GM18502 (cell line): ENCODE data around the gene RSPH4A.
A peak's percentile ranks its signal among the peaks of the same experiment; 100 is the strongest.
"Not testable (repeated sequence)": the region's sequence is repeated elsewhere in the genome, so short reads cannot be mapped to it uniquely, and the experiment has no call there.

Source experiments
- ATAC-seq: cut with Tn5 transposase; IDR thresholded peaks from one replicate; pipeline ENCODE4 v1.9.1; 2021; ENCODE audit warnings: mild to moderate bottlenecking; ENCODE audit not compliant: unreplicated experiment, poor library complexity

RSPH4A gene

GRCh38 chr6:116615937-116616736, at the start of gene RSPH4A:
Gene RSPH4A (plus strand): TSS chr6:116616479. CDS start chr6:116616624, 145 bp downstream.
- ATAC-seq = peak; percentile 100

GRCh38 chr6:116568111-116568510, 48.2 kb upstream of the RSPH4A start:
- ATAC-seq = no peak

- ATAC-seq = no peak
Observed at GRCh38 chr6:116568821-116569755, 47.2 kb upstream of the RSPH4A start.

DNA sequence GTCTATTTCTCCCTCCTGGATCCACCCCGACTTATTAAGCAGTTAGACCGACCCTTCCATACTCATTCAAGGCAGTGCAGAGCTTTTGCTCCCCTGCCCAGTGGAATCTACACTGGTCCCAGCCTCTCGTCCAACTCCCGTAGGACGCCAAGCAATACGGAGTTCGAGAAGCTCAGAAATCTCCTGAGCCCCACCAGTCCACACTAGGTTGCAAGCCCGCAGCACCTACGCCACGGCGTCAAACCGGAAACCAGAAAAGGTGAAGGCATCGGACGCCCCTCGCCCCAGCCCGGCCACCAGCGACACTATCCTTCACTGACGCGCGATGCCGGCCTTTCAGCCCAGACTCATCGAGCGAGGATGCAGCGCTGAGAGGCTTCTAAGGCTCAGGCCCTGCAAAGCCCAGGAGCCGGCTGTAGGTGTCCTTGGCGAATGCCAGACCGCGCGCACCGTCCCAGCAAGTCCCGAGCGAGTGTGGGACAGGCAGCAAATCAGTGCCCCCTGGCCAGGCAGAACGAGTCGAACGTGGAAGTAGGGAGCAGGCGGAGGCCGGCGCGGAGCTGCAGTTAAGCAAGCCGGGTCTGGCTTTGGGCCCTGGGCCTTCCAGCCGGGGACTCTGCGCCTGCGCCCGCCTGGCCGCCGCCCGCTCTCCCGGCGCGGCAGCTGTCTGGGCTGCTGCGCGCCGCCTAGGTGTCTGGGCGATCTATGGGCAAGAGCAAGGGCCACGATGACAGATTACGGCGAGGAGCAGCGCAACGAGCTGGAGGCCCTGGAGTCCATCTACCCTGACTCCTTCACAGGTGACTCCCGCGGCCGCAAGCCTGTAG, 45.2 kb upstream of the RSPH4A start, which contains the start of gene RWDD1:
Gene RWDD1, plus strand, starts transcription at position 649 of the 827 bp plus-strand sequence. Its CDS starts 79 bp downstream, at position 728.
- peak; percentile 94 for ATAC-seq

DNA sequence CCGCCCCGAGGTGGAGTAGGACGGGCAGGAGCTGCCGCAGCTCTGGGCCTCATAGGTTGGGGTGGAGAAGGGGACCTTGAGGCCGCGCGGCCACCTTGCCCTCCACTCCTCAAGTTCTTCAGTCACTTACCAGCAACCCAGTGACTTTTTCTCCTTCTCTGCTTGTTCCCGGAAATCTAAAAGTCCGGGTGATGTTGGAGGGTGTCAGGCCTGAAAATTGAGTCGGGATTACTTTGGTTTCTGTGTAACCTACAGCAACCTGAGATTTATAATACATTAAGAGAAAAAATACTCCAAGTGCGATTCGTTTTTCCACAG, 44.6 kb upstream of the RSPH4A start:
- no peak for ATAC-seq

DNA sequence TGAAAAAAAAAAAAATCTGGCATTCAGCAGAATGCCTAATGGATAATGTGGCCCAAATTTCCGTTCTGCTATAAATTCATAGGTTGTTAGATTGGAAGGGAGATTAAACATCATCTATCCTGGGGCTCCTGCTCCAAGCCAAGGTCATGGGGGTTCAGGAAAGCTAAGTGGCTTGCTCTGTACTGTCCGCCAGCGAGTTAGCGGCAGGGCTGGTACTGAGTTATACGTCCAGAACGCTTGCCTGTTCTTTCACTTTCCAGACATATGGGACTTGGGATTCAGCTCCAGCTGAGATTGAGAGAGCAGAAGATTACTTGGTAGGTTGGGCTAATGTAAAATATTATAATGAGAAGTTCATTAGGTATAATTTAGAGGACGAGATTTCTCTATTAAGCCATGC, 44.1 kb upstream of the RSPH4A start:
- no peak for ATAC-seq

GRCh38 chr6:116575227-116575626, 41.1 kb upstream of the RSPH4A start:
- no peak for ATAC-seq

DNA sequence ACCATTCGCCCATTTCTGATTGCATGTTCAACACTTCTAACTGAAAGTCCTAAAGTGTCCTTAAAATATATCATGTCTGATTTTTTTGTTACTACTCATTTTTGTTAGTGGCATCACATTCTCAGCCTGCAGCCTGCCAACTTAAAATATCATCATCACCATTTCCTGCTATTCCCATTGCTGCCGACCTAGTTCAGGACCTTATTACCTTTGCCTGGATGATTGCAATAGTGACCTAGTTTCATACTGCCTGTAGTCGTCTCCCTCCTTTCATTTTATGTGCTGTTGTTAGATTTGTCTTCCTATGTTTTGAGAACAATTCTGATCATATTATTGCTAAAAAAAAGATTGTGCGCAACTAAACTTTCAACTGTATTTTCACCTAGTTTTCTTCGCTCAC, 38.8 kb upstream of the RSPH4A start:
- no peak for ATAC-seq

DNA sequence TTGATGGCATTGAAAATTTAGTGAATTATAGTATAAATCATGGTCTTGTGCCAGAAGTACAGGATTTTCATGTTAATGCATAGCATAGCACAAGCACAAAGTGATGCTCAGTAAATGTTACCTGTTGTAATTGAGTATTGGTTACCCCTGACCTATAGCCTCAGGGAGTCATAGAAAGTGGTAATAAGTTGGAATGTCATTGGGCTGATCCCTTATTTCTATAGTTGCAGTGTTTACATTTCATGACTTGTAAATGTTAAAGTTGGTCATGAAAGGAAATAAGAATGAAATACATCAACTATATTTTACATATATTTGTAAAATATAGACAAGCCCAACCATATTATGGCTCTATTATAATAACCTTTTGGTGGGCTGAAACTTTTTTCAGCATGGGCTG, 37.9 kb upstream of the RSPH4A start:
- no peak for ATAC-seq

GRCh38 chr6:116579143-116579542, 37.1 kb upstream of the RSPH4A start:
- no peak for ATAC-seq

GRCh38 chr6:116580198-116580597, 36.1 kb upstream of the RSPH4A start:
- no peak for ATAC-seq

DNA sequence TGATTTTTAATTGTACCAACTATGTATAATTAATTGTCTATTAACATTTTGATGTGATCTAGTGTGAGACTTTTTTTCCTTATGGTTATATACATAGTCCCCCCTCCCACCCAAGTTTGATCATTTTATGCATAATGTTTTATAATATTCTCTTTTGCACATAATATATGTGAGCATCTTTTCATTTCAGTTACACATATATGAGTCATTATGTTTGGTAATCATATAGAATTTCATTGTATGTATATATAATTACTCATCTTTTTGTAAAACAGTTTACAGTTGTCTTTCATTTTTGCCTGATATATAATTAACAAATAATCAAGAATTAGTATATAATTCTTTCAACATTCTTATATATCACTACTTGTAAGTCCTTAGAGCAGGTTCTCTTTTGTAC, 30.0 kb upstream of the RSPH4A start:
- ATAC-seq = no peak

GRCh38 chr6:116586738-116587137, 29.5 kb upstream of the RSPH4A start:
- no peak for ATAC-seq

- ATAC-seq = no peak
Observed at GRCh38 chr6:116595247-116595646, 21.0 kb upstream of the RSPH4A start.

GRCh38 chr6:116596815-116597214, 19.5 kb upstream of the RSPH4A start:
- ATAC-seq = no peak

DNA sequence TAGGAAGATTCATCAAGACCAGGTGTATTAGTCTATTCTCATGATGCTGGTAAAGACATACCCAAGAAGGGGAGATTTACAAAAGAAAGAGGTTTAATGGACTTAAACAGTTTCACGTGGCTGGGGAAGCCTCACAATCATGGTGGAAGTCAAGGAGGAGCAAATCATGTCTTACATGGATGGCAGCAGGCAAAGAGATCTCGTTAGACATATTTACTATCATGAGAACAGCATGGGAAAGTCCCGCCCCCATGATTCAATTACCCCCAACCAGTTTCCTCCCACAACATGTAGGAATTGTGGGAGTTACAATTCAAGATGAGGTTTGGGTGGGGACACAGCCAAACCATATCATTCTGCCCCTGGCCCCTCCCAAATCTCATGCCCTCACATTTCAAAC, 12.4 kb upstream of the RSPH4A start:
- ATAC-seq = not testable (repeated sequence)

DNA sequence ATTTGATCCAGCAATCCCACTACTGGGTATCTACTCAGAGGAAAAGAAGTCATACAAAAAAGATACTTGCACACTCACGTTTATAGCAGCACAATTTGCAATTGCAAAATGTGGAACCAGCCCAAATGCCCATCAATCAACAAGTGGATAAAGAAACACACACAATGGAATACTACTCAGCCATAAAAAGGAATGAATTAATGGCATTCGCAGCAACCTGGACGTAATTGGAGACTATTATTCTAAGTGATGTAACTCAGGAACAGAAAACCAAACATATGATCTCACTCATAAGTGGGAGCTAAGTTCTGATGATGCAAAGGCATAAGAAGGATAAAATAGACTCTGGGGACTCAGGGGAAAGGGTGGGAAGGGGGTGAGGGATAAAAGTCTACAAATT, 11.4 kb upstream of the RSPH4A start:
- ATAC-seq = not testable (repeated sequence)

GRCh38 chr6:116605935-116606334, 10.3 kb upstream of the RSPH4A start:
- no peak for ATAC-seq

GRCh38 chr6:116611056-116611455, 5.2 kb upstream of the RSPH4A start:
- no peak for ATAC-seq

GRCh38 chr6:116616737-116617053, 416 bp downstream of the RSPH4A start:
- peak; percentile 21 for ATAC-seq
